Activated CD4-positive, alpha-beta T cell treated with anti-CD3 and anti-CD28 coated beads for 48 hours (primary cell): ENCODE measurements around the gene MLC1.

Experiments
- DNase-seq: peaks from one replicate; pipeline ENCODE4 v3.0.0-alpha.2; 2020

The MLC1 gene

GRCh38 chr22:50057278-50058060, 27.8 kb downstream of the MLC1 start:
- no peak for DNase-seq

GRCh38 chr22:50056214-50056972, 28.8 kb downstream of the MLC1 start:
- no peak for DNase-seq

GRCh38 chr22:50053861-50054260, 31.4 kb downstream of the MLC1 start:
- no peak for DNase-seq

GRCh38 chr22:50051930-50052329, 33.3 kb downstream of the MLC1 start:
- no peak for DNase-seq

- no peak for DNase-seq
Observed at GRCh38 chr22:50049299-50050195, 35.7 kb downstream of the MLC1 start.

- DNase-seq, result no peak
Observed at GRCh38 chr22:50048836-50049235, 36.4 kb downstream of the MLC1 start.

- DNase-seq, result no peak
Observed at GRCh38 chr22:50048061-50048765, 37.0 kb downstream of the MLC1 start.

- no peak for DNase-seq
Observed at GRCh38 chr22:50047346-50047745, 37.9 kb downstream of the MLC1 start.

- no peak for DNase-seq
Observed at GRCh38 chr22:50046481-50047245, 38.6 kb downstream of the MLC1 start.

GRCh38 chr22:50046019-50046415, 39.2 kb downstream of the MLC1 start:
- DNase-seq, result no peak

GRCh38 chr22:50045211-50046018, 39.8 kb downstream of the MLC1 start:
- DNase-seq, result no peak

- no peak for DNase-seq
Observed at GRCh38 chr22:50044485-50045118, 40.6 kb downstream of the MLC1 start.

GRCh38 chr22:50041361-50042065, 43.7 kb downstream of the MLC1 start:
- DNase-seq, result no peak

- DNase-seq, result no peak
Observed at GRCh38 chr22:50040717-50041116, 44.5 kb downstream of the MLC1 start.

- no peak for DNase-seq
Observed at GRCh38 chr22:50039669-50040443, 45.4 kb downstream of the MLC1 start.

- DNase-seq, result no peak
Observed at GRCh38 chr22:50035976-50036724, 49.1 kb downstream of the MLC1 start.

GRCh38 chr22:50035131-50035881, 49.9 kb downstream of the MLC1 start:
- no peak for DNase-seq
